GM21423 (cell line): ENCODE data around the gene SENP7.
"Not testable (repeated sequence)": the region's sequence is repeated elsewhere in the genome, so short reads cannot be mapped to it uniquely, and the experiment has no call there.

Source experiments
- ATAC-seq: cut with Tn5 transposase; IDR thresholded peaks from one replicate; pipeline ENCODE4 v1.9.1; 2021; ENCODE audit warnings: mild to moderate bottlenecking, moderate library complexity; ENCODE audit not compliant: unreplicated experiment

SENP7 gene

GRCh38 chr3:101512646-101513418, at the start of gene SENP7:
Gene SENP7, minus strand, starts transcription at chr3:101513212. Its CDS starts 82 bp downstream, at chr3:101513130.
- ATAC-seq = peak; percentile 64

DNA sequence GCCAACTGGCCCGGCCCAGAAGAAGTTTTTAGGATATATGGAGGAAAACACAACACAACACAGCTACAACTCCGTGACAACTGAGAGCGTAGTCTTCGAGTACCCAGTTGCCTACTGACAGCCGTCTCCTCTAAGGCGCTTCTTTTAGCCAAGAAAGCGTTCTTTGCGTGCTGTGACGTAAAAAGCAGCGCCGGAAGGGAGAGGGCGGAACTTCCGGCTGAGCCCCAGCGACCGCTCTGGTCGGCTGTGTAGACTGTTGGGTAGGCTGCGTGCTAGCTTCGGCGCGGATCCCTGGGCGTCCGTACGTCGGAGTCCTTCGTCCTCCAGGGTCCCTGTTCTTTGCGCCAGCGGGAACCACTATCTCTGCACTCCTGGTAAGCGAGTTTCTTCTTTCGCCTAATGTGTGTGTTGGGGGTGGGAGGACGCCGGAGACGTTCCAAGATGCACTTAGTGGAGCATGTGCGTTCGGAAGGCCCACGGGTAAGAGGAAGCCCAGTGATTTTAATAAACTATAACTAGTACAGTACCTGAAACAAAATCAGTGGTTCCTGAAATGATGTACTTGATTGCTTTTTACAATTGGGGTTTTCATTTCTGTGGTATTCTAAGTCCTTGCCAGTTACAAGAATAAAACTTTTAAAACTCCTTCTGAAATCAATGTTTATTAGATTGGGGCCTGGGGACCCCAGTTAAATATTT, 48.8 kb upstream of the SENP7 start, which contains the start of gene TRMT10C:
Gene TRMT10C, plus strand, starts transcription at position 239 of the 699 bp plus-strand sequence. CDS start 2,914 bp downstream, outside the sequence.
- ATAC-seq = peak; percentile 99

DNA sequence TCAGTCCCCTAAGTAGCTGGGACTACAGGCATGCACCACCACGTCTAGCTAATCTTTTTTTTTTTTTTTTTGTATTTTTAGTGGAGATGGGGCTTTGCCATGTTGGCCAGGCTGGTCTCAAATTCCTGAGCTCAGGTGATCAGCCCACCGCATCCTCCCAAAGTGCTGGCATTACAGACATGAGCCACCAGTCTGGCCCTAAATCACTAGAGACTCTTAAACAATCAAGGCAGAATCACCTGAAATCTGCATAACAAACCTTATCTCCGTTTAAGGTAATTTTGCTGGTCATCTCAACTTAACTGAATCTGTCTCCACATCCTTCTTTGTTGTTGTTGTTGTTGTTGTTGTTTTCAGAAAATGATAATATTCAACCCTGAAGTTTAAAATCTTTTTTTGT, 43.1 kb upstream of the SENP7 start:
- no peak for ATAC-seq

GRCh38 chr3:101553381-101553780, 40.4 kb upstream of the SENP7 start:
- ATAC-seq = not testable (repeated sequence)

GRCh38 chr3:101551359-101552081, 38.5 kb upstream of the SENP7 start:
- ATAC-seq = not testable (repeated sequence)

GRCh38 chr3:101549473-101549872, 36.5 kb upstream of the SENP7 start:
- no peak for ATAC-seq

DNA sequence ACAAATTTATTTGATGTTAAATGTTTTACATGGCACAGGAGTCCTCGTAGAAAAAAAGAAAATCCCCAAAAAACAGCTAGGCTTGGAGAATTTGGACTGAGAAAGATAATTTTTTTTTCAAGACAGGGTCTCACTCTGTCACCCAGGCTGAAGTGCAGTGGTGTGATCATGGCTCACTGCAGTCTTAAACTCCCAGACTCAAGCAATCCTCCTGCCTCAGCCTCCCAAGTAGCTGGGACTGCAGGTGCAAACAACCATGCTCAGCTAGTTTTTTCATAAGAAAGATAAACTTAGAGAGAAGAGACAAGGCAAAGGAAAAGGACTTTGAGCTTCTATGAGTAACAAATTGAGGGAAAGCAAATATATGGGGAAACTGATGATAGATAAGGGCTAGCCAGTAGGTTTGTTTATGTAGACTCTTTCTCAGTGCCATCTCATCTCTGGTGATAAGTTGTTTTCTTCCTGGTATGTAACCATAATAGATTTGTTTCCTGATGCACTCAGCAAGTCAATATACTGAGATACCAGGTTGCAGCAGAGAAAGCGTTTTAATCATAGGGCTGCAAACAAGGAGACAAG, 35.6 kb upstream of the SENP7 start:
- ATAC-seq = no peak

DNA sequence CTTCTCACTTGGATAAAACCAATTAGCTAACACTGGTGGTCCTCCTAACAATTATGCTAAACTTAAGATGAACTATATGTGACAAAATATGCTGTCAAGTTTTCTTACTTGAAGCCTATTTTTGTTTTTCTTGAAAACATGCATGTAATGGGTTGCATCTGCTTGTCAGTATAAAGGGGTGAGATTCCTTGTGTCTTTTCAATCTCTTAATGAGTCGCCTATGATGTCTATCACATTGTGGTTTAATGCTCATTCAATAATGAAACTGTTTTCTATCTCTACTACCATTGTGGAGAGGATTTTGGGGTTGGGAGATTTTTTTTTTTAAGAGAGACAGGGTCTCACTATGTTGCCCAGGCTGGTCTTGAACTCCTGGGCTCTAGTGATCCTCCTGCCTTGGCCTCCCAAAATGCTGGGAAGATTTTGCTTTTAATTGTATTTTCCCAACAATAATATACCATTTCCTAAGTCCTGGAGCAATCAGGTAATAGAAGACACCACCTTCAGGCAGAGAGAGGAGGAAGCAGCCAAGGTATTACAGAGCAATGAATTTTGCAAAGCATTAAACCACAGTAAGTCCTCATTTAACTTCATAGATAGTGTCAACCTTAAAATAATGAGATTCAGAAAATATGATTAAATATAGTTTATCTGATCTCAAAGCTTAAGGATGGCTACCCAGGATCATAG, 31.3 kb upstream of the SENP7 start:
- no peak for ATAC-seq

DNA sequence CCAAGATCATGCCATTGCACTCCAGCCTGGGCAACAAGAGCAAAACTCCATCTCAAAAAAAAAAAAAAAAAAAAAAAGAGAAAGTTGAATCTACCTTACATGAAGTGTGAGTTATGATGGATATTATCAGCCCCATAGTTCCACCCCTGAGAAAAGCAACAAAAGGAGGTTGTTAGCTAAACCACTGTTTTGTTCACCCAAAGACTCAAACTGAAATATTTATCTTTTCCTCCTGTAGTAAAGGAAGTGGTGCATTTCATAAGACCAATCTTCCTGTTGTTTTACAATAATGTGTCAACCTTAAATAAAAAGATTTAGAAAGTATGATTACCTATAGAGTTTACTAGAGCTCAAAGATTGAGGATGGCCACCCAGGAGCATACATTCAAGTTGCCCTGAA, 29.9 kb upstream of the SENP7 start:
- no peak for ATAC-seq

GRCh38 chr3:101536955-101537354, 23.9 kb upstream of the SENP7 start:
- ATAC-seq = not testable (repeated sequence)

DNA sequence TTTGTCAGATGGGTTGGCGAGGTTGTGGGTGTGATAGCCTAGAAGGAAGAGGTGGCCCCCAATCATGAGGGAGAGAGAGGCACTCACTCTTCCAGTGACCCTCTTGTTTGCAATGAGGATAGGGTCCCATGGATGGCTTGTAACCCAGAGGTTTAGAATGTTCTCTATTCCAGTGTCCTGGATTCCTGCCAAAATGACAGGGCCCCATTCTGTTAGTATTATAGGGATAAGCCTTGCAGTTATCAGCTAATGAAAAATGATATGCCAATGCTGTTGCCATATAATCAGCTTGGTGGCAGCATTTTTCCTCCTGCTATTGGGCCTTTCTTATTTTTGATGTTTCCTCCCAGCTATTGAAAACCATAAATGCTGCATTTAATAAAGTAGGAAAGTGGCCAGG, 23.3 kb upstream of the SENP7 start:
- no peak for ATAC-seq

DNA sequence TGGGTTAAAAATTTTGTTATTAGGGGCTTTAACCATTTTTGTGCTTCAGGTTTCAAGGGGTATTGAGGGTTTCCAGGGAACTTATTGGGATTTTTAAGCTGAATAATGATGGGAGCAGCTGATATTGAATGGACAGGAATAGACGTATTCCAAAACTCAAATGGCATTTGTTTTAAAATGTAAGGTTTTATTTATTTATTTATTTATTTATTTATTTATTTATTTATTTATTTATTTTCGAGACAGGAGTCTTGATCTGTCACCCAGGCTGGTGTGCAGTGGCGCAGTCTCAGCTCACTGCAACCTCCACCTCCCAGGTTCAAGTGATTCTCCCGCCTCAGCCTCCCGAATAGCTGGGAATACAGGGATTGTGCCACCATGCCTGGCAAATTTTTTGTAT, 22.2 kb upstream of the SENP7 start:
- ATAC-seq = no peak

DNA sequence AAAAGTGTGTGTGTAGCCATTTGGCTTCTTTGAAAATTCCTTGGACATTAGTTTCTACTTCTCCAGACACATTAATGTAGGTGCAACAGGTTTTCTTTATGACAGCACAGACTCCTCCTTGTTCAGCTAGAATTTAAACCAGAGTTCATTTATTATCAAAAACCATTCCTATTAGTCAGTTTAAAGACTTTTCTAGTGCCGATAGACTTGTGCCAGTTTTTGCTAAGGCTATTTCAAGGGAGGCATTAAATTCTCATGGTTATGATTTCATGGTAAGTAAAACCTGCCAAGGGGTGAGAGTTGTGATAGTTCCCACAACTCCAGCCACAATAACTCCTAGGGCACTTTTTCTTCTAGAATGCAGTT, 20.6 kb upstream of the SENP7 start:
- no peak for ATAC-seq

GRCh38 chr3:101532783-101533602, 20.0 kb upstream of the SENP7 start:
- ATAC-seq = no peak

DNA sequence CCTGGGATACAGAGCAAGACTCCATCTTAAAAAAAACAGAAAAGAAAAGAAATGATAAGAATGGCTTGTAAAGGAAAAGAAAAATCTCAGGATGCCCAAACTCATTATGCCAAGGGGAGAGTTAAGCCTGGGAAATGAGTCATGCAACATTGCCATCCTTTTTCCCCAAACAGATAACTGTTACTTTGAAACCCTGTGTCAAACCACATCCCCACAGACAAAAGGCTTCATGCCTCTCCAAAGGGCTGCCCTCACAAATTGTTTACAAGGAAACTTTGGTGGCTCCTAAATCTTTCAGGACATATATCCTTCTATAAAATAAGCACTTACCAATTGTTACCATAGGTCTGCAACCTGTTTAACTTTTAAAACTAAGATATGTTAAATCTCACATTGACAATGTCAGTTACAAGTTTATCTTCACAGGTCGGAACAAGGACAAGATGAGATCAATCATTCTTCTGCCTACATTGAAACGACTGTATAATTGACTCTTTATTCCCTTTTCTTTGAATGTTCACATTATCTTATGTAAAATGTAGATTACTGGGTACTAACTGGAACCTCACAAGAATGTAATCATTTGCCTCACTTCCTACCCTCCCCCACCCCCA, 18.6 kb upstream of the SENP7 start:
- ATAC-seq = no peak

GRCh38 chr3:101530686-101531047, 17.7 kb upstream of the SENP7 start:
- no peak for ATAC-seq

DNA sequence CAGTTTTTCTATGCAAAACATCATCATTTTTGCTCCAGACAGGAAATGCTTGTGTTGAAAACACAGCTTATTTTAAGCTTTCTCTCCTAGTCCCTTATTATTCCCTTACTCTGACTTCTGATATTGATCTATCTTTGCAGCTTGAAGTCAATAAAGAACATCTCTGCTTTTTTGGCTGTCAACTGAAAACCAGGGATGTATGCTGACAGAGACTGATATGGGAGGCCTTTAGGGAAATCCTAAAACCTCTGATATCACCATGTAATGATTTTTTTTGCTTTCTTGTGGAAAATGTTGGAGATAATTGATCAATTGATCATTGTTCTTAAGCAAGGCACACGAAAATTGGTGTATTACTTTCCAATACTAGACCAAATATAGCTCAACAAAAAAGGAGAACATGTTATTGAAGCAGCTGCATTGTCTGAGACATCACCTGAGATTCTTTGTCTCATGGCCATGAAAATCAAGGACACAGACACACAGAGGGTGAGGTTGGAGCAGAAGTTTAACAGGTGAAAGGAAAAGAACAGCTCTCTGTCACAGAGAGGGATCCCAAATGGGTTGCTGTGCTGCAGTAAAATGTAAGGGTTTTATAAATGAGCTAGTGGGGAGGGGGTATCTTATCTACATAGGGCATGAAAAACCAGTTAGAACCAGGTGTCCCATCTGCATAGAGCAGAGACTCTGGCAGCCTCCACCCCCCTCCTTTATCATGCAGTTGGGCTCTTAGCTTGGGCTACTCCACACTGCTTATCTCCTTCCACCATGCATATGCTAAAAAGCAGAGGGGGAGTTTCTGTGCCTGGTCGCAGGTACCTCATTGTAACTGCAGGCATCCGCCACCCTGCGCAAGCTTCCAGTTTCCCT, 17.0 kb upstream of the SENP7 start:
- ATAC-seq = no peak

DNA sequence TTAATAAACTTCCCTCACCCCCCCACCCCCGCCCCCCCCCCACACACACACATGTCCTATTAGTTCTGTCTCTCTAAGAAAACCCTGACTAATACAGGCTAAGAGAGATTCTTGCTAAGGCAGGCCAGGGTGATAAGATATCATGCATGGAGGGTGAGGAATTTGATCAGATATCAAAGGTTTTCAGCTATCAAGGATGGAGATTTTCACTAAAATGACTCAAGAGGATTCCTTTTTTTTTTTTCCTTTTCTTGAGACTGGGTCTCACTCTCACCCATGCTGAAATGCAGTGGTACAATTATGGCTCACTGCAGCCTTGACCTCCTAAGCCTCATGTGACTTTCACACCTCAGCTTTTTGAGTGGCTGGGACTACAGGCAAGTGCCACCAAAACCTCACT, 14.9 kb upstream of the SENP7 start:
- ATAC-seq = no peak

DNA sequence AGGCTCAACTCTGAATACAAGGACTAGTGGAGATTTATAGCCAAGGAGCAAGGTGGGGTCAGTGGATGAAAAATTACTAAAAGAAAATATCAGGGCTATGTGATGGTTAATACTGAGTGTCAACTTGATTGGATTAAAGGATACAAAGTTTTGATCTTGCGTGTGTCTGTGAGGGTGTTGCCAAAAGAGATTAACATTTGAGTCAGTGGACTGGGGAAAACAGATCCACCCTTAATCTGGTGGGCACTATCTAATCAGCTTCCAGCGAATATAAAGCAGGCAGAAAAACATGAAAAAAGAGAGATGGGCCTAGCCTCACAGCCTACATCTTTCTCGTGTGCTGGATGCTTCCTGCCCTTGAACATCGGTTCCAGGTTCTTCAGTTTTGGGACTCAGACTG, 14.4 kb upstream of the SENP7 start:
- ATAC-seq = no peak
